OCI-LY7 (cell line): ENCODE data around the gene ARHGAP26. TPM values are rescaled to one million over a fixed set of nuclear protein-coding genes. Genes with fewer than 3 reads are reported as not detected.
"Not testable (repeated sequence)": the region's sequence is repeated elsewhere in the genome, so short reads cannot be mapped to it uniquely, and the experiment has no call there.

Experiments
- BruUV-seq: library from RNA; stranded (reverse); fragments of 400-500 nt; replicated peaks from 2 replicates; lab custom pipeline; 2021; lab: Mats Ljungman, UMichigan
- CTCF ChIA-PET: fragments of 300-600 bp; sonication (Branson Sonifier 250); formaldehyde crosslinking; loops from one replicate; lab custom pipeline; 2022; ENCODE audit warnings: antibody characterized with exemption; ENCODE audit not compliant: unreplicated experiment; lab: Charles Lee
- POLR2A ChIA-PET: fragments of 300-600 bp; sonication (Branson Sonifier 250); formaldehyde crosslinking; loops from one replicate; lab custom pipeline; 2022; ENCODE audit warnings: antibody characterized with exemption; lab: Charles Lee
- DNase-seq: peaks from one replicate; pipeline ENCODE4 v3.0.0-alpha.2; 2015; ENCODE audit warnings: low spot score
- H2AFZ ChIP-seq: fragments of 200-600 bp; sonication (generic), shearing (Covaris generic); 2 replicates; pipeline ENCODE4 v1.6.1; 2014; ENCODE audit warnings: mild to moderate bottlenecking, antibody characterized with exemption, low read length, moderate library complexity
- H3K27ac ChIP-seq: fragments of 200-600 bp; sonication (generic); 2 replicates; pipeline ENCODE4 v1.5.1; 2014; ENCODE audit warnings: mixed run types, low read depth, mild to moderate bottlenecking, moderate library complexity, low read length, inconsistent platforms; ENCODE audit not compliant: poor library complexity, severe bottlenecking
- H3K36me3 ChIP-seq: fragments of 200-600 bp; sonication (generic); 2 replicates; pipeline ENCODE4 v1.6.1; 2014; ENCODE audit warnings: mild to moderate bottlenecking, antibody characterized with exemption, low read length, moderate library complexity, mixed read lengths; ENCODE audit not compliant: insufficient read depth
- H3K4me1 ChIP-seq: fragments of 200-600 bp; sonication (generic); 2 replicates; pipeline ENCODE4 v1.5.1; 2014; ENCODE audit warnings: mild to moderate bottlenecking, low read length; ENCODE audit not compliant: insufficient read depth, poor library complexity, severe bottlenecking
- H3K4me2 ChIP-seq: fragments of 200-600 bp; sonication (generic); 2 replicates; pipeline ENCODE4 v1.6.1; 2014; ENCODE audit warnings: mild to moderate bottlenecking, low read length
- H3K4me3 ChIP-seq: fragments of 200-600 bp; sonication (generic); 2 replicates; pipeline ENCODE4 v1.5.1; 2014; ENCODE audit warnings: mild to moderate bottlenecking, low read depth, low read length; ENCODE audit not compliant: poor library complexity, severe bottlenecking
- H3K79me2 ChIP-seq: fragments of 200-600 bp; sonication (generic); 2 replicates; pipeline ENCODE4 v1.6.1; 2016; ENCODE audit warnings: low read depth, mild to moderate bottlenecking, low read length, moderate library complexity, mixed read lengths; ENCODE audit not compliant: insufficient read depth
- H3K9me2 ChIP-seq: fragments of 200-600 bp; sonication (generic); 2 replicates; pipeline ENCODE4 v1.6.1; 2016; ENCODE audit warnings: mild to moderate bottlenecking, low read length, mixed read lengths; ENCODE audit not compliant: insufficient read depth
- H3K9me3 ChIP-seq: fragments of 200-600 bp; sonication (generic); 2 replicates; pipeline ENCODE4 v1.6.1; 2014; ENCODE audit warnings: mild to moderate bottlenecking, mixed run types, low read length, mixed read lengths
- H4K20me1 ChIP-seq: fragments of 200-600 bp; sonication (generic); 2 replicates; pipeline ENCODE4 v1.6.1; 2014; ENCODE audit warnings: mild to moderate bottlenecking, antibody characterized with exemption, low read length, moderate library complexity, mixed read lengths; ENCODE audit not compliant: insufficient read depth
- EZH2phosphoT487 ChIP-seq: fragments of 200-600 bp; sonication (generic); IDR thresholded peaks from 2 replicates; pipeline ENCODE4 v1.6.1; 2018; ENCODE audit warnings: low read depth, borderline replicate concordance, mild to moderate bottlenecking, mixed run types, antibody characterized with exemption, low read length, moderate library complexity, mixed read lengths
- intact Hi-C: fragments of 100-400 bp; cut with micrococcal nuclease; formaldehyde crosslinking; loops from one replicate; pipeline ENCODE4 v1.10.0; 2022; ENCODE audit not compliant: unreplicated experiment
- total RNA-seq, 2 experiments: library from RNA; depleted of rRNA in 1 of 2; stranded (reverse); fragments of >200 nt in 1 of 2; shearing (Covaris generic) in 1 of 2; gene quantifications; 2 replicates each; pipeline ENCODE4 v1.2.3, GENCODE V29; 2014 to 2022
- TF ChIP-seq, protein P1 (sequence below): fragments of 200-600 bp; sonication (generic); conservative IDR thresholded peaks from 2 replicates; pipeline ENCODE4 v1.5.1; 2014; ENCODE audit warnings: mild to moderate bottlenecking, antibody characterized with exemption, low read length, moderate library complexity, mixed read lengths

Gene ARHGAP26
- total RNA-seq, 2 experiments from 2014 or later = 7.0 to 19.1 TPM

DNA sequence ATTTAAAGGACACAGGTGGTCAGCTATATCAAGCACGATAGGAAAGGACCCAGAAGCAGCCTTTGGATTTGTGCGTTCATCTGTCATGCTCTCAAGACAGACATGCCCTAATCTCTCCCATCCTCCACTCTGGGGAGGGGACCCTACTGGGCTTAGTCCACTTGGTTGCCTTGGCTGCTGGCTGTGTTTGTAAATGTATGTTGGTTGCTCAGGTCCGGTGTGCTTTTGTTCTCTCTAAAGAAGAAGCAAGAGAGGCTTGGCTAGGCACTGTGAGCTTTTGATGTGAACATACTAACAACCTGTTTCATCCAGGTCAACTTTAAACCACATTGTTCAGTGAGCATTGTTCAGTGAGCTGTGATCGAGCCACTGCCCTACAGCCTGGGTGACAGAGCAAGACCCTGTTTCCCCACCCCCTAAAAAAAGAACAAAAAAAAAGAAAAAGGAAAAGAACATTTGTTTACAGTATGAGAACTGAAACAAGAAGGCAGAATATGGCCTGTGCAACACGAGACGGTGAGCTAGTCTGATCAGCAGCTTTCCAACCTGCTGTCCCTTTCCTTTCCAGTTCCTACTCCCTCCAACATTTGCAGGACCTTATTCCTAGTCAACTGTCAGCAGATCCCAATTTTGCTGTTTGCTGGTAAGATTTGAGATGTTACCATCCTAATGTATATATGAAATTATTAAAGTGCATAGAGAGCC, 228.3 kb downstream of the ARHGAP26 start:
- H3K79me2 ChIP-seq = no peaks in the 10 kb centered on the region
- no peaks in the 10 kb centered on the region for H3K9me2 ChIP-seq
- BruUV-seq = no TSS peak
- no peaks in the 10 kb centered on the region for H4K20me1 ChIP-seq
- H3K27ac ChIP-seq = peak overlapping the region; percentile 18
- H3K36me3 ChIP-seq = no peaks in the 10 kb centered on the region
- intact Hi-C loops = no loop called here
- peak overlapping the region; percentile 44 for H3K4me2 ChIP-seq
- H3K4me1 ChIP-seq = peaks cover 40% of the 10 kb centered on the region
- POLR2A ChIA-PET = interaction anchor here (0.5 to 2.4 kb wide), 15 partner anchors 8 to 1172 kb away, joined by 3 to 6 read pairs (median 4); partner anchors contain the start of genes KCTD16 and YIPF5
- H2AFZ ChIP-seq = no peak overlapping the region; the same call in 1 of the 2 replicates
- DNase-seq = peak; percentile 40
- peak overlapping the region; percentile 17 for H3K4me3 ChIP-seq
- CTCF ChIA-PET = no interaction called here
- TF ChIP-seq, protein P1, sequence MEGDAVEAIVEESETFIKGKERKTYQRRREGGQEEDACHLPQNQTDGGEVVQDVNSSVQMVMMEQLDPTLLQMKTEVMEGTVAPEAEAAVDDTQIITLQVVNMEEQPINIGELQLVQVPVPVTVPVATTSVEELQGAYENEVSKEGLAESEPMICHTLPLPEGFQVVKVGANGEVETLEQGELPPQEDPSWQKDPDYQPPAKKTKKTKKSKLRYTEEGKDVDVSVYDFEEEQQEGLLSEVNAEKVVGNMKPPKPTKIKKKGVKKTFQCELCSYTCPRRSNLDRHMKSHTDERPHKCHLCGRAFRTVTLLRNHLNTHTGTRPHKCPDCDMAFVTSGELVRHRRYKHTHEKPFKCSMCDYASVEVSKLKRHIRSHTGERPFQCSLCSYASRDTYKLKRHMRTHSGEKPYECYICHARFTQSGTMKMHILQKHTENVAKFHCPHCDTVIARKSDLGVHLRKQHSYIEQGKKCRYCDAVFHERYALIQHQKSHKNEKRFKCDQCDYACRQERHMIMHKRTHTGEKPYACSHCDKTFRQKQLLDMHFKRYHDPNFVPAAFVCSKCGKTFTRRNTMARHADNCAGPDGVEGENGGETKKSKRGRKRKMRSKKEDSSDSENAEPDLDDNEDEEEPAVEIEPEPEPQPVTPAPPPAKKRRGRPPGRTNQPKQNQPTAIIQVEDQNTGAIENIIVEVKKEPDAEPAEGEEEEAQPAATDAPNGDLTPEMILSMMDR = no peak
- no peak for TF ChIP-seq EZH2phosphoT487
- no peaks in the 10 kb centered on the region for H3K9me3 ChIP-seq

DNA sequence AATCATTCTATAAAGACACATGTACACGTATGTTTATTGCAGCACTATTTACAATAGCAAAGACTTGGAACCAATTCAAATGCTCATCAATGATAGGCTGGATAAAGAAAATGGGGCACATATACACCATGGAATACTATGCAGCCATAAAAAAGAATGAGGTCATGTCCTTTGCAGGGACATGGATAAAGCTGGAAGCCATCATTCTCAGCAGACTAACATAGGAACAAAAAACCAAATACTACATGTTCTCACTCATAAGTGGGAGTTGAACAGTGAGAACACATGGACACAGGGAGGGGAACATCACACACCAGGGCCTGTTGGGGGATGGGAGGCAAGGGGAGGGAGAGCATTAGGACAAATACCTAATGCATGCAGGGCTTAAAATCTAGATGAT, 230.4 kb downstream of the ARHGAP26 start:
- H2AFZ ChIP-seq, CTCF ChIA-PET: not testable (repeated sequence)
- POLR2A ChIA-PET = interaction anchor here (0.9 to 2.4 kb wide), 2 partner anchors 25 to 394 kb away, joined by 3 to 6 read pairs; no protein-coding TSS in a partner anchor

DNA sequence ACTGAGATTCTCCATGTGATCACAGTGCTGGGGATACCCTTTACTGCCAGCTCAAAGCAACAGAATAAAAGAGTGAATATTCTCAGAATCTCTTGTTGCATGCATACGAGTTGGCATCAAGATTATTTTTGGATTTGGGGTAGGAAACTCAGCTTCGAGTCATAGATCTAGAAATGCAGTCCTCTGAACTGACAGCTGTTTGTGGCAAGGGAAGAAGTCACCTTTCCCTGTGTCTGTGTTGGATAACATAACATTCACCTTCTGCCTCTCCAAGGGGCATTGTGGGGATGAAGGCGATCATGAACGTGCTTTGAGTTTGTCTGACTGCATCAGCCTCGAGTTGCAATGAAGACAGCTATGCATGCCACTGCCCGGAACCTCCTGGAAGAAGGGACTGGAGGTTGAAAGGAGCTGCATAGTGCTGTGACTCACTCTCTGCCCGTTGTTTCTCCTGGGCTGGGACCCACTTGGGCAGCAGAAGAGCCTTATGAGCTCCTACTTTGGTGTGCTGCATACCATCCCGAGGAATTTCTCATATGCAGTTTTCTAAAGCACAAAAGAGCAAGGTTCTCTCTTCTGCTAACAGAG, 231.7 kb downstream of the ARHGAP26 start:
- peak; percentile 17 for DNase-seq
- H2AFZ ChIP-seq = peak overlapping the region; percentile 87

More for the DNA sequence above, 230.4 kb downstream of the ARHGAP26 start:
- not testable (repeated sequence) for H3K9me3 ChIP-seq, H3K9me2 ChIP-seq, DNase-seq, H3K36me3 ChIP-seq, H3K4me3 ChIP-seq, H4K20me1 ChIP-seq, H3K79me2 ChIP-seq, H3K4me2 ChIP-seq, BruUV-seq, H3K27ac ChIP-seq
- H3K4me1 ChIP-seq = peaks cover 48% of the 10 kb centered on the region
- intact Hi-C loops = loop anchor here (5.0 to 10.0 kb wide), 2 partner anchors 592 to 1184 kb away; no protein-coding TSS in a partner anchor

More for the DNA sequence above, 231.7 kb downstream of the ARHGAP26 start:
- H3K4me3 ChIP-seq = no peak overlapping the region
- H3K27ac ChIP-seq = peak overlapping the region; percentile 60
- no peaks in the 10 kb centered on the region for H3K9me2 ChIP-seq
- H3K36me3 ChIP-seq = no peaks in the 10 kb centered on the region
- ChIA-PET POLR2A (interaction anchor here (0.6 to 1.8 kb wide), 8 partner anchors 10 to 440 kb away, joined by 3 to 13 read pairs (median 4); no protein-coding TSS in a partner anchor), CTCF (interaction anchor here (0.6 to 0.8 kb wide), 2 partner anchors 22 to 722 kb away, joined by 3 read pairs; no protein-coding TSS in a partner anchor)
- BruUV-seq = no TSS peak
- H3K4me1 ChIP-seq = peaks cover 48% of the 10 kb centered on the region
- TF ChIP-seq EZH2phosphoT487 = no peak
- TF ChIP-seq, protein P1 = no peak
- intact Hi-C loops = loop anchor here (2.0 to 10.0 kb wide), 3 partner anchors 403 to 1183 kb away; no protein-coding TSS in a partner anchor
- no peaks in the 10 kb centered on the region for H4K20me1 ChIP-seq
- H3K4me2 ChIP-seq = peak overlapping the region; percentile 54
- no peaks in the 10 kb centered on the region for H3K79me2 ChIP-seq
- H3K9me3 ChIP-seq = no peaks in the 10 kb centered on the region
